GM18861 (cell line): ENCODE data around the gene NPIPB13.
"Not testable (repeated sequence)": the region's sequence is repeated elsewhere in the genome, so short reads cannot be mapped to it uniquely, and the experiment has no call there.

Experiments
- ATAC-seq: cut with Tn5 transposase; IDR thresholded peaks from one replicate; pipeline ENCODE4 v1.9.1; 2021; ENCODE audit not compliant: unreplicated experiment

The NPIPB13 gene

DNA sequence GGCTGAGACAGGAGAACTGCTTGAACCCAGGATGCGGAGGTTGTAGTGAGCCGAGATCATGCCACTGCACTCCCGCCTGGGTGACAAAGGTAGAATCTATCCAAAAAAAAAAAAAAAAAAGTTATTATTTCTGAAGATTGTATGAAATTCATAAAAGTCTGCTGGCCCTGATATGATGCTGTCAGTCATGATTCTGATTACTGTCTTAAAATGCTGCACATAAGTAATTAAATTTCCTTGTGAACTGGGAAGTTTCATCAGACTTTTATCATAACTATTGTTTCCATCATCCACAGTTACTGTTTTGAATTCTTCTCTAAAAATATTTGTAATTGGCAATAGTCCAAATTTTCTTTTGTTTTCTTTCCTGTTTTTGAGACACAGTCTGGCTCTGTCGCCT is at the start of gene NPIPB13:
TSS of gene NPIPB13 (minus strand) at position 101 of the 400 bp plus-strand sequence. CDS start 2,906 bp downstream, outside the sequence.
- not testable (repeated sequence) for ATAC-seq

DNA sequence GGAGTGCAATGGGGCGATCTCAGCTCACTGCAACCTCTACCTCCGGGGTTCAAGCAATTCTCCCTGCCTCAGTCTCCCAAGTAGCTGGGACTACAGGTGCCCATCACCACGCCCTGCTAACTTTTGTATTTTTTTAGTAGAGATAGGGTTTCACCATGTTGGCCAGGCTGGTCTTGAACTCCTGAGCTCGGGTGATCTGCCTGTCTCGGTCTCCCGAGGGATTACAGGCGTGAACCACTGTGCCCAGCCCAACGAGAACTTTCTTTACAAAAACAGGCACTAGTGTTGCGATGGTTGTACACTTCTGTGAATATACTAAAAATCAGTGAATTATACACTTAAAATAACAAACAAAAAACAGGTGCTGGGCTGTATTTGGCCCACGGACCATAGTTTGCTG is 34.1 kb upstream of the NPIPB13 start:
- ATAC-seq: not testable (repeated sequence)

DNA sequence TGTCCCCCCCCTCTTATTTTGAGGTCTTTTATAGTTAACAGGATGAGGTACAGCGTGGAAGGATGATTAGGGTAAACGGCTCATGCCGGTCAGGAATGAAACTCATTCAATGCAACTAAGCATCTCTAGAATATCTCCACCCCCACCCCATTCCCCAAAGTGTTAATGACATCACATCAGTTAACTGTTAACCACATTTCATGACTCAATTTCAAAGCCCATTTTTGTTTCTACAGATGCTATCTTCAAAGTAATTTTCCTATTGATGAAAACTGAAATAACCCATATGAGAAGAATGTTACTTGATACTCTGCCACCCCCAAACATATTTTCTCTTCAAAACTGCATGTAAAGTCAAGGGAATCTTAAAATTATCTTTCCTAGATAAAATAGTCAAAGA is 30.2 kb upstream of the NPIPB13 start:
- ATAC-seq: not testable (repeated sequence)

DNA sequence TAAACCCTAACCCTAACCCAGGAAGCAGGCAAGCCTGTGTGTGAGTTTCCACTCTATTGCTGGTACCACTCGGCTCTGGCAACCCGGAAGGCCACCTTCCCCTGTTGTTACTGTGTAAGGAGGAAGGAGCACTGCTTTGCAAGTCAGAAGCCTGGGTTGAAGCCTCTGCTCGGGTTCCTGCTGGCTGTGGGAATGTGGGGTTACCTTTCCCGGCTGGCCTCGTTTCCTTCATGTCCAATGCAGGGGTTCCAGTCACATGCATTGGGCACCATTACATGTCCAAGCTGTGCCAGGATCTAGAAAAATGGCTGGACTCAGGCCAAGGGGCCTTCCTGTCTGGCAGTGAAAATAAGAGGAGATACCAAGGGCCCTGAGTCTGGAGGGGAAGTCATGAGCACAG is 31.2 kb downstream of the NPIPB13 start:
- ATAC-seq: not testable (repeated sequence)

DNA sequence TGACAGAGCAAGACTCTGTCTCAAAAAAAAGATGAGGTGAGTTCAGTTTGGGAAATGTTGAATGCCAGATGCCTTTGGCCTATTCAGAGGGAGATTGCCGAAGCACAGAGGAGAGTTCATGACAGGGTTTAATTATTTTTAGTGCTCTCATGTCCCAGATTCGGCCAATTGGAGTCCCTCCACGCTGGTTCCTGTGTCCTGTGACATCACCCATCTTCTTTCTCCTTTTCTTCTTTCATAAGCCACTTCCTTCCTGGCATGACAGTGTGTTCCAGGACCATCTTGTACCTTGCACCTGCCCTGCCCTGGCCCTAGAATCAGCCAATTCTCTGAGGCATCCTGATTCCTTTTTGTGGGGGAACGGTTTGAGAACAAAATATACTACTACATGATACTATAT is 36.9 kb downstream of the NPIPB13 start:
- ATAC-seq: not testable (repeated sequence)

DNA sequence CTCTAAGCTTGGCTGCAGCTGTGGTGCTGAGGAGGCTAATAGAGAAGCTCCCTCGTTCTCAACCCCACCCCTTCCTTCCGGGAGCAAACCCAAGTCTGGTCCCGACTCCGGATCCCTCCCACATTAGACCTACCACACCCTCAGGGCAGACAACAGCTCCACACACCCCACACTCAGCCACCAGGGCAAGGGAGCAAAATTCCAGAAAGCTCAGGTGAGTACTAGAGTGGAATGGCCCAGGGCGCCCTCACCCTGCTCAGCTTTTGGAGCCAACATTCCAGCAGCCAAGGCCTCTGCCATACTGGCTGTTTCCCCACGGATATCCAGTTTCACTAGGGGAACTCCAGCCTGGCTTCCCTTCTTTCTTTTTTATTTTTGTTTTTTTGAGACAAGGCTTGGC is 39.2 kb downstream of the NPIPB13 start:
- not testable (repeated sequence) for ATAC-seq

DNA sequence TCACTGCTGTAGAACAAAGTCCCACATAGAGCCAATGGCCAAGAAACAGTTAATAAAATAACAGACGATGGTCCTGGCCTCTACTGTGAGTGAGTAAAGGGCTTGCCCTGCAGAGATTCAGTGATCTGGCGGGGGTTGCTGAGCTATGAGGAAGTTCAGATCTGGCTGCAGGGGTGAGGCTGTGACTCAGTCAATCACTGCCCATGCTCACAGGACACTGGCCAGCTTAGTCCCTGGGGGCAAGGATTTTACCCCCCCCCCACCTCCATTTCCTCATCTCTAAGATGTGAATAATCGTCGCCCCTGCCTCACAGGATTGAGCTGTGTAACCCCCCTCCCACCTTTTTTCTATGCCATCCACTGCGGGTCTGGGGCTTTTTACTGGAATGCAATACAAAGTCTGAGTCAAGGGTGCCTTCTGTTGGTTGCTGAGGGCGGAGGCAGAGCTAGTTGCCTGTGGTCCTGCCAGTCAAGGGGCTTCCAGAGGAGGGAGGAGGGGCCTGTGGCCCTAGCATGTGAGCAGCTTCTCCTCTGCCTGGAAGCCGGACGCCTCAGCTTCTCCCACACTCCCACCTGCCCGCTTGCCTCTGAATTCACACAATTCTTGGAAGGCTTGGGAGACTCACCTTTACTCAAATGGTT is 41.1 kb downstream of the NPIPB13 start:
- ATAC-seq: not testable (repeated sequence)

DNA sequence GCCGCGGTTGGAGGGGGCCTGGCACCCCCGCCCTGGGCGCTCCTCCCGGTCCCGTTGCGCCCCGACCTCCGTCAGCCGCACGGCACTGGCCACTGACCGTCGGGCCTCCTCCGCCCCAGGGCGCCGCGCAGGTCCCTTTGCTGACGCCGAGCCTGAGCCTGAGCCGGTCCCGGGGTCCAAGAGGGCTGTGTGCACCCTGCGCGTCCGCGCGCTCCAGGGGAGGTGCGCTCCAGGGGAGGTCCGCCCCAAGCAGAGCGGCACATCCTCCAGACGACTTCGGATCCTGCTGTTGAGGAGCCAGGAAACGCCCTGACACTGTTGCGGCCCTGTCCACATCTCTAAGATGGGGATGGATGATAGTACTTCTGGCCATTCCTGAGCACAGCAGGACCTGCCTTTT is 42.0 kb downstream of the NPIPB13 start:
- not testable (repeated sequence) for ATAC-seq

DNA sequence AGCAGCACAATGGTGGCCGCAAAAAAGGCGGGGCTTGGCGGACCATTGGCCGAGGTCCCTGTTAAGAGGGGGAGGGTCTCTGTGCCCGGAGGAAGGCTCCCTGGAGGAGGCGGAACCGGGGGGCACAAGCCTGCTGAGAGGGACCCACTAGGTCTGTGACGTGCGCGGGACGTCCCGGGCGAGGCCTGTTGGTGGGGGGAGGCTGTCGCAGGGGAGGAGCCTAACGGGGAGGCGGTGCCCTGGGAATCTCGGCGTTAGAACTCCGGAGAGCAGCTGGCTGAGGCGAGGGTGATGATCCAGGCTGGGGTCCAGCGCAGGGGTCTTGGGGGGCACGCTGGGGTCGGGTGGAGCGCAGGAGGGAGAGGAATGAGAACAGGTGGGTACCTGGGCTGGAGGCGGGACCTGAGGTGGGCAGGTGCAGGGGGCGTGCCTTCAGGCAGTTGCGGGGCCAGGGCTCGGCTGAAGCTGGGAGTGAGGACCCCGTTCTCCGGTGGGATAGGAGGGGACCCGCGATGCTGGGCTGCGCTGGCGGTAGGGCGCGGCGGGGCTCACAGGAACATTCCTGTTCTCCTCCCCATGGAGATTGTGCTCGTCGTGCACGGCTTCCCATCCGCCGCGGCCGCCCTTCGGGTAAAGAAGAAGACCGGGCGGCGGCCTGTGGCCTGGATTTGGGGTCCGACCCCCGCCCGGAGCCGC is 42.6 kb downstream of the NPIPB13 start:
- not testable (repeated sequence) for ATAC-seq

DNA sequence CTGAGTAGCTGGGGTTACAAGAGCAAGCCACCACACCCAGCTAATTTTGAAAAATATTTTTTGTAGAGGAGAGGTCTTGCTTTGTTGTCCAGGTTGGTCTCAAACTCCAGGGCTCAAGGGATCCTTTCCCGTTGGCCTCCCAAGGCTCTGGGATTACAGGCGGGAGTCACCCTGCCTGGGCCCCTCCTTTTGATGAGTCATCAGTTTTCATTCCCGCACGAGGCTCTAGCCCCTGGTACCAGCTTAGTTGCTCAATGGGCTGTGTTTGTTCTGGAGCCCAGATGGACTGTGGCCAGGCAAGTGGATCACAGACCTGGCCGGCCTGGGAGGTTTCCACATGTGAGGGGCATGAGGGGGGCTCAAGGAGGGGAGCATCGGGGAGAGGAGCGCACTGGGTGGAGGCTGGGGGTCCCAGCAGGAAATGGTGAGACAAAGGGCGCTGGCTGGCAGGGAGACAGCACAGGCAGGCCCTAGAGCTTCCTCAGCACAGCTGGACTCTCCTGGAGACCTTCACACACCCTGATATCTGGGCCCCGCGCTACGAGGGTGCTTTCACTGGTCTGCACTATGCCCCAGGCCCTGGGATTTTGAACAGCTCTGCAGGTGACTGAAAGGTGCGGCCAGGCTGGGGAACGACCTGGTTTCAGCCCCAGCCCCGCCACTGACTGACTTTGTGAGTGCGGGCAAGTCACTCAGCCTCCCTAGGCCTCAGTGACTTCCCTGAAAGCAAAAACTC is 48.5 kb downstream of the NPIPB13 start:
- ATAC-seq: not testable (repeated sequence)

DNA sequence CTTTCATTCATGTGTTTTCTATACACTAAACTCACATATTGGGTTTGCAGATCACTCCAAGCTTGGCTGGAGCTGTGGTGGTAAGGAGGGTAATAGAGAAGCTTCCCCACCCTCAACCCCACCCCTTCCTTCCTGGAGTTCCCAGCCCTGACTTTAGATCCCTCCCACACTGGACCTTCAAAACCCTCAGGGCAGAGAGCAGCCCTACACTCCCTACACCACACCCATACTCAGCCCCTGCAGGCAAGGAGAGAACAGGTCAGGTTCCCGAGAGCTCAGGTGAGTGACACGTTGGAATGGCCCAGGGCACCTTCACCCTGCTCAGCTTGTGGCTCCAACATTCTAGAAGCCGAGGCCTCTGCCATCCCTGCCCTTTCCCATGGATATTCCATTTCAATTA is 49.2 kb downstream of the NPIPB13 start, which contains the start of gene SULT1A3:
TSS of gene SULT1A3 (plus strand) at position 207 of the 400 bp plus-strand sequence. CDS start 1,474 bp downstream, outside the sequence.
- not testable (repeated sequence) for ATAC-seq
